MM.1S (cell line): ENCODE results near the gene MTFMT.

Source experiments
- DNase-seq: peaks from one replicate; pipeline ENCODE4 v3.0.0-alpha.2; 2015
- H2AFZ ChIP-seq: fragments of 300-600 bp; sonication (generic); 2 replicates; pipeline ENCODE4 v1.6.0; 2016; ENCODE audit warnings: antibody characterized with exemption, low read length
- H3F3A ChIP-seq: fragments of 300-600 bp; sonication (generic); 2 replicates; pipeline ENCODE4 v1.6.1; 2016; ENCODE audit warnings: mild to moderate bottlenecking, antibody characterized with exemption, low read length, moderate library complexity, mixed read lengths; ENCODE audit not compliant: insufficient read depth
- H3K27ac ChIP-seq: fragments of 300-600 bp; sonication (generic); 2 replicates; pipeline ENCODE4 v1.5.1; 2016; ENCODE audit warnings: mild to moderate bottlenecking, low read length
- H3K27me3 ChIP-seq: fragments of 300-600 bp; sonication (generic); replicated peaks from 2 replicates; pipeline ENCODE4 v1.6.0; 2016; ENCODE audit warnings: low read length; ENCODE audit not compliant: insufficient read depth
- H3K36me3 ChIP-seq: fragments of 300-600 bp; sonication (generic); replicated peaks from 2 replicates; pipeline ENCODE4 v1.6.1; 2016; ENCODE audit warnings: mild to moderate bottlenecking, low read length, mixed read lengths; ENCODE audit not compliant: insufficient read depth
- H3K4me1 ChIP-seq: fragments of 300-600 bp; sonication (generic); 2 replicates; pipeline ENCODE4 v1.6.1; 2016; ENCODE audit warnings: low read length, mixed read lengths
- H3K4me2 ChIP-seq: fragments of 300-600 bp; sonication (generic); 2 replicates; pipeline ENCODE4 v1.6.0; 2016; ENCODE audit warnings: low read depth, low read length
- H3K4me3 ChIP-seq: fragments of 300-600 bp; sonication (generic); 2 replicates; pipeline ENCODE4 v1.5.1; 2016; ENCODE audit warnings: low read length, mixed read lengths
- H3K79me2 ChIP-seq: fragments of 300-600 bp; sonication (generic); 2 replicates; pipeline ENCODE4 v1.6.1; 2016; ENCODE audit warnings: mixed run types, low read length, mixed read lengths
- H3K9ac ChIP-seq: fragments of 300-600 bp; sonication (generic); 2 replicates; pipeline ENCODE4 v1.6.1; 2016; ENCODE audit warnings: low read length, mixed read lengths
- H3K9me2 ChIP-seq: fragments of 300-600 bp; sonication (generic); replicated peaks from 2 replicates; pipeline ENCODE4 v1.6.1; 2016; ENCODE audit warnings: mild to moderate bottlenecking, low read length, mixed read lengths; ENCODE audit not compliant: insufficient read depth
- H3K9me3 ChIP-seq: fragments of 300-600 bp; sonication (generic); replicated peaks from 2 replicates; pipeline ENCODE4 v1.6.1; 2016; ENCODE audit warnings: mild to moderate bottlenecking, low read length, mixed read lengths; ENCODE audit not compliant: insufficient read depth
- H4K20me1 ChIP-seq: fragments of 300-600 bp; sonication (generic); 2 replicates; pipeline ENCODE4 v1.6.1; 2016; ENCODE audit warnings: mild to moderate bottlenecking, low read length, moderate library complexity, mixed read lengths; ENCODE audit not compliant: insufficient read depth
- EZH2 ChIP-seq: fragments of 300-600 bp; sonication (generic); optimal IDR thresholded peaks from 2 replicates; pipeline ENCODE3; 2017; ENCODE audit warnings: low read depth, mild to moderate bottlenecking, antibody characterized with exemption, low read length, mixed read lengths
- EZH2phosphoT487 ChIP-seq: fragments of 300-600 bp; sonication (generic); IDR thresholded peaks from 2 replicates; pipeline ENCODE4 v1.6.1; 2018; ENCODE audit warnings: antibody characterized with exemption, low read length
- TF ChIP-seq, protein P1 (sequence below): fragments of 300-600 bp; sonication (generic); IDR thresholded peaks from 2 replicates; pipeline ENCODE4 v1.5.1; 2016; ENCODE audit warnings: antibody characterized with exemption, low read length, mixed read lengths

Gene MTFMT

DNA sequence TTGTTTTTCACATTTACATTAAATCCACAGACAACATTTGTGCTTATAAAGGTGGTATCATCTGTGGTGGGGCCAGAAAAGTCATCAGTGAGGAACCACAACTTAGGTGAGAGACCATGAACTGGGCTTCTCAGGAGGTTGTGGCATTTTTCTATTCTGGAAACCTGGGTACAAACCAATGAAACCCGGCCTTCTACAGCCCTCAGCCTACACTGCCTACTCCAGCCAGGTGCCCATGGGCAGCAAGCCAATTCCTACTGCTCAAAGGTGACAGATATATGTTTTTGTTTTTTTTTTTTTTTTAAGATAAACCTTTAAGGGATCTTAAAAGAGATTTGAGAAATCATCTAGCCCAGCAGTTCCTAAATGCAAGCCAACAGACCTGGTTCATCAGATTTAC is 60.0 kb downstream of the MTFMT start:
- H3K36me3 ChIP-seq: 0 out of 2 replicates have a peak, but pooled peaks cover 3% of the 10 kb centered on the region

DNA sequence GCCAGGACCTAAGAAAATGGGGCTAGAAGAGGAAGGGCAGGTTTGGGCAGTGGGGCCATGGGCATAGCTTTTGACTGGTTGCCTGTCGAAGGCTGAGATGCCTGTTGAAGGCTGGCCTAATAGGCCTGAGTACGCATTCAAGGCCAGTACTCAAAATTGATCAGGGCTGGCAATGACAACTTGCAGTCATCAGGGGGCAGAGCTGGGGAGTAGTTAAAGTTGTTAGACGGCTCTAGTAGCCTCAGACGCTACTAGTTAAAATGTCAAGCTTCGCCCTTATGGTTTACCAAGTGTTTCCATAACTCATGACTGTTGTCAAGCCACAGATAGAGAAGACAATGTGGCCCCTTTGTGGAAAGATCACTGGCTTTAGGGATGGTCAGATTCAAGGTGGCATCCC is 68.4 kb downstream of the MTFMT start:
- Histone ChIP-seq H3K79me2 (no peaks in the 10 kb centered on the region), H2AFZ (no peak overlapping the region), H3K9me2 (no peaks in the 10 kb centered on the region), H3K4me1 (no peaks in the 10 kb centered on the region), H3K4me2 (no peak overlapping the region), H3K9me3 (no peaks in the 10 kb centered on the region), H3K9ac (no peak overlapping the region), H3F3A (no peaks in the 10 kb centered on the region), H3K27me3 (no peaks in the 10 kb centered on the region), H4K20me1 (no peaks in the 10 kb centered on the region), H3K27ac (no peak overlapping the region), H3K4me3 (no peak overlapping the region), H3K36me3 (0 out of 2 replicates have a peak, but pooled peaks cover 3% of the 10 kb centered on the region)
- DNase-seq: no peak
- TF ChIP-seq EZH2 (no peak), EZH2phosphoT487 (no peak)

More for the DNA sequence above, 60.0 kb downstream of the MTFMT start:
- TF ChIP-seq, protein P1, sequence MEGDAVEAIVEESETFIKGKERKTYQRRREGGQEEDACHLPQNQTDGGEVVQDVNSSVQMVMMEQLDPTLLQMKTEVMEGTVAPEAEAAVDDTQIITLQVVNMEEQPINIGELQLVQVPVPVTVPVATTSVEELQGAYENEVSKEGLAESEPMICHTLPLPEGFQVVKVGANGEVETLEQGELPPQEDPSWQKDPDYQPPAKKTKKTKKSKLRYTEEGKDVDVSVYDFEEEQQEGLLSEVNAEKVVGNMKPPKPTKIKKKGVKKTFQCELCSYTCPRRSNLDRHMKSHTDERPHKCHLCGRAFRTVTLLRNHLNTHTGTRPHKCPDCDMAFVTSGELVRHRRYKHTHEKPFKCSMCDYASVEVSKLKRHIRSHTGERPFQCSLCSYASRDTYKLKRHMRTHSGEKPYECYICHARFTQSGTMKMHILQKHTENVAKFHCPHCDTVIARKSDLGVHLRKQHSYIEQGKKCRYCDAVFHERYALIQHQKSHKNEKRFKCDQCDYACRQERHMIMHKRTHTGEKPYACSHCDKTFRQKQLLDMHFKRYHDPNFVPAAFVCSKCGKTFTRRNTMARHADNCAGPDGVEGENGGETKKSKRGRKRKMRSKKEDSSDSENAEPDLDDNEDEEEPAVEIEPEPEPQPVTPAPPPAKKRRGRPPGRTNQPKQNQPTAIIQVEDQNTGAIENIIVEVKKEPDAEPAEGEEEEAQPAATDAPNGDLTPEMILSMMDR: no peak
- TF ChIP-seq EZH2 (no peak), EZH2phosphoT487 (no peak)
- DNase-seq: no peak
- Histone ChIP-seq H3K9me3 (no peaks in the 10 kb centered on the region), H3K79me2 (no peaks in the 10 kb centered on the region), H3F3A (no peaks in the 10 kb centered on the region), H3K27me3 (no peaks in the 10 kb centered on the region), H3K4me1 (no peaks in the 10 kb centered on the region), H3K4me3 (no peak overlapping the region), H3K4me2 (no peak overlapping the region), H3K27ac (no peak overlapping the region), H4K20me1 (no peaks in the 10 kb centered on the region), H3K9ac (no peak overlapping the region), H2AFZ (no peak overlapping the region), H3K9me2 (no peaks in the 10 kb centered on the region)

DNA sequence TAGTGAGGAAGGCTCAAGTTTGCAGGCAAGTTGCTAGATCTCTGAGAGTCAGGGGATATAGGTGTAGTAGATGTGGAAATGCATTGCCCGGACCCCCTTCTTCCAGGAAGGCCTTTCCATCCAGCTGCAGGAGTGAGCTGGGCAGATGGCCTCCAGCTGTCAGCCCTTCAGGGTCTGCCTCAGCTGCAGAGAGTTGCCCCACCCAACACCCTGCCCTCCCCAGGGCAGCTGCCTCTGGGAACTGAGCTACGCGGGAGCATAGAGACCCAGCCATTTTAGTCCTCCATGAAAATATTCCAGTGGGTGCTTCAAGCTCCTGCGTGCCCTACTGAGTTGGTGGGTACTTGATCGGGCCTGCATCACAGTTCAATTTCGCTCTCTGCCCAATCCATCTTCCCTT is 69.3 kb downstream of the MTFMT start:
- H3K79me2 ChIP-seq: no peaks in the 10 kb centered on the region
- TF ChIP-seq EZH2phosphoT487: no peak
- TF ChIP-seq EZH2: no peak
- TF ChIP-seq, protein P1: no peak
- no peaks in the 10 kb centered on the region for H3F3A ChIP-seq
- H3K9me2 ChIP-seq: no peaks in the 10 kb centered on the region
- H3K9ac ChIP-seq: no peak overlapping the region
- H3K27me3 ChIP-seq: no peaks in the 10 kb centered on the region
- H3K36me3 ChIP-seq: 0 out of 2 replicates have a peak, but pooled peaks cover 3% of the 10 kb centered on the region
- no peaks in the 10 kb centered on the region for H3K9me3 ChIP-seq
- no peak overlapping the region for H3K4me2 ChIP-seq
- no peaks in the 10 kb centered on the region for H4K20me1 ChIP-seq
- no peak overlapping the region for H3K27ac ChIP-seq
- no peak overlapping the region for H2AFZ ChIP-seq
- DNase-seq: no peak
- no peak overlapping the region for H3K4me3 ChIP-seq
- H3K4me1 ChIP-seq: no peaks in the 10 kb centered on the region

DNA sequence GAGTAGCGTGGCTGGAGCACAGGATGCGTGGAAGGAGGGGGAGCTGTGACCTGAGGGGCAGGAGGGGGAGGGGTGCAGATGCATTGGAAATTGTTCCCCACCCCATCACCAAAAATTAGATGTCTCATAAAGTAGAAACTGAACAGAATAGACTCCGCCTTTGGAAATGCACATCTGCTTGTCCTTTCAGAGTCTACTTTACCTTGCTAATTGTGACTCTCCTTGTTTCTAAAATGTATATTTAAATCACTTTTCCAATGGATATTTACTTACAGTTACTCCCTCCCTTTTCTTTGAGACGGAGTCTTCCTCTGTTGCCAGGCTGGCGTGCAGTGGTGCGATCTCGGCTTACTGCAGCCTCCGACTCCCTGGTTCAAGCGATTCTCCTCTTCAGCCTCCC is 70.3 kb downstream of the MTFMT start:
- TF ChIP-seq EZH2phosphoT487: no peak
- TF ChIP-seq, protein P1: no peak
- TF ChIP-seq EZH2: no peak
- Histone ChIP-seq H4K20me1 (no peaks in the 10 kb centered on the region), H3K36me3 (no peaks in the 10 kb centered on the region), H3K79me2 (no peaks in the 10 kb centered on the region), H3K27me3 (no peaks in the 10 kb centered on the region), H3K4me2 (no peak overlapping the region), H3F3A (no peaks in the 10 kb centered on the region), H3K9ac (no peak overlapping the region), H2AFZ (no peak overlapping the region), H3K4me1 (no peaks in the 10 kb centered on the region), H3K27ac (no peak overlapping the region), H3K9me2 (no peaks in the 10 kb centered on the region), H3K4me3 (no peak overlapping the region), H3K9me3 (no peaks in the 10 kb centered on the region)
- DNase-seq: no peak
